A549 treated with Mapracorat at 1 μM for 4 hours (cell line): Measurements from ENCODE around the gene FZD1. TPM values are rescaled to one million over a fixed set of nuclear protein-coding genes. Genes with fewer than 3 reads are reported as not detected.

Source experiments
- total RNA-seq: library from RNA; stranded (reverse); fragments of 200-300 nt; extraction: Qiagen RNA extraction; gene quantifications from 5 replicates; pipeline ENCODE4 v1.2.3, GENCODE V29; 2022

Gene FZD1
- total RNA-seq: 2.2 to 2.5 TPM (median 2.4 TPM) in 5 replicates

GRCh38 chr7:91264046-91264923 is at the start of gene FZD1:
TSS of gene FZD1 (plus strand) at chr7:91264433. CDS start at chr7:91264881, 448 bp downstream.

